IMR-90 (cell line): ENCODE data around the gene SPTSSB. TPM values are rescaled to one million over a fixed set of nuclear protein-coding genes. Genes with fewer than 3 reads are reported as not detected.

Experiments used
- ATAC-seq: fragments of 200-7000 bp; cut with Tn5 transposase; 2 replicates; pipeline ENCODE4 v1.9.1; 2020; ENCODE audit warnings: low read depth, mild to moderate bottlenecking, moderate library complexity
- BruUV-seq: library from RNA; stranded (reverse); fragments of 400-500 nt; replicated peaks from 2 replicates; lab custom pipeline; 2021; lab: Mats Ljungman, UMichigan
- CTCF ChIA-PET: fragments of 300-600 bp; formaldehyde crosslinking; extraction: SDS; loops from one replicate; lab custom pipeline; 2021; ENCODE audit warnings: antibody characterized with exemption; lab: Yijun Ruan, JAX
- POLR2A ChIA-PET: fragments of 300-600 bp; sonication (Branson Sonifier 250); formaldehyde crosslinking; loops from one replicate; lab custom pipeline; 2022; ENCODE audit warnings: antibody characterized with exemption; ENCODE audit not compliant: unreplicated experiment; lab: Charles Lee
- DNase-seq: peaks from one replicate; pipeline ENCODE4 v3.0.0; 2013
- H2AFZ ChIP-seq: replicated peaks from 2 replicates; pipeline ENCODE3; 2013; ENCODE audit warnings: low read length, mild to moderate bottlenecking; ENCODE audit not compliant: poor library complexity
- H2AK5ac ChIP-seq: 2 replicates; pipeline ENCODE4 v1.6.1; 2013; ENCODE audit warnings: low read depth, low read length, inconsistent platforms
- H2AK9ac ChIP-seq: replicated peaks from 2 replicates; pipeline ENCODE3; 2013; ENCODE audit warnings: mild to moderate bottlenecking, low read depth, low read length, moderate library complexity; ENCODE audit not compliant: poor library complexity
- H2BK120ac ChIP-seq: 2 replicates; pipeline ENCODE4 v1.6.1; 2013; ENCODE audit warnings: low read depth, low read length, inconsistent platforms
- H2BK15ac ChIP-seq: 3 replicates; pipeline ENCODE4 v1.6.1; 2013; ENCODE audit warnings: low read depth, low read length, inconsistent platforms
- H2BK20ac ChIP-seq: 2 replicates; pipeline ENCODE4 v1.6.1; 2013; ENCODE audit warnings: low read depth, mild to moderate bottlenecking, inconsistent platforms, low read length, moderate library complexity
- H2BK5ac ChIP-seq: 2 replicates; pipeline ENCODE4 v1.6.1; 2013; ENCODE audit warnings: mild to moderate bottlenecking, low read depth, low read length, inconsistent platforms; ENCODE audit not compliant: poor library complexity, severe bottlenecking
- H3K14ac ChIP-seq: replicated peaks from 2 replicates; pipeline ENCODE4 v1.6.1; 2013; ENCODE audit warnings: low read depth, low read length, inconsistent platforms
- H3K18ac ChIP-seq: 2 replicates; pipeline ENCODE4 v1.6.1; 2013; ENCODE audit warnings: low read depth, low read length, control low read depth
- H3K23ac ChIP-seq: 2 replicates; pipeline ENCODE4 v1.6.1; 2013; ENCODE audit warnings: low read depth, low read length, inconsistent platforms
- H3K27ac ChIP-seq: 2 replicates; pipeline ENCODE4 v1.5.1; 2013; ENCODE audit warnings: mild to moderate bottlenecking, control low read depth, low read length; ENCODE audit not compliant: insufficient read depth
- H3K27me3 ChIP-seq: 2 replicates; pipeline ENCODE4 v1.6.1; 2013; ENCODE audit warnings: low read length; ENCODE audit not compliant: control insufficient read depth, insufficient read depth
- H3K36me3 ChIP-seq: 2 replicates; pipeline ENCODE4 v1.6.1; 2013; ENCODE audit warnings: low read length, mixed read lengths; ENCODE audit not compliant: control insufficient read depth, insufficient read depth
- H3K4ac ChIP-seq: 2 replicates; pipeline ENCODE4 v1.6.1; 2013; ENCODE audit warnings: low read depth, low read length, inconsistent platforms
- H3K4me1 ChIP-seq: 2 replicates; pipeline ENCODE4 v1.6.1; 2013; ENCODE audit warnings: low read length, mixed read lengths; ENCODE audit not compliant: control insufficient read depth, insufficient read depth
- H3K4me2 ChIP-seq: 2 replicates; pipeline ENCODE4 v1.6.1; 2013; ENCODE audit warnings: low read depth, mild to moderate bottlenecking, control low read depth, low read length, moderate library complexity
- H3K4me3 ChIP-seq: 2 replicates; pipeline ENCODE4 v1.5.1; 2013; ENCODE audit warnings: low read depth, mild to moderate bottlenecking, control low read depth, low read length, moderate library complexity; ENCODE audit not compliant: insufficient read depth
- H3K56ac ChIP-seq: 2 replicates; pipeline ENCODE4 v1.6.1; 2013; ENCODE audit warnings: low read length, inconsistent platforms; ENCODE audit not compliant: insufficient read depth; ENCODE audit errors: extremely low read depth
- H3K79me1 ChIP-seq, 2 experiments: 2 replicates each; pipeline ENCODE4 v1.6.1; 2013; ENCODE audit warnings: low read length in 2 of 2, inconsistent platforms in 1 of 2, low read depth in 1 of 2
- H3K9ac ChIP-seq: 2 replicates; pipeline ENCODE4 v1.6.1; 2013; ENCODE audit warnings: low read depth, low read length, control low read depth
- H3K9me1 ChIP-seq: 2 replicates; pipeline ENCODE4 v1.6.1; 2013; ENCODE audit warnings: low read length, inconsistent platforms; ENCODE audit not compliant: insufficient read depth
- H3K9me3 ChIP-seq: 2 replicates; pipeline ENCODE4 v1.6.1; 2013; ENCODE audit warnings: low read length; ENCODE audit not compliant: control insufficient read depth, insufficient read depth
- H4K20me1 ChIP-seq: 2 replicates; pipeline ENCODE4 v1.6.1; 2013; ENCODE audit warnings: low read length, inconsistent platforms; ENCODE audit not compliant: insufficient read depth
- H4K5ac ChIP-seq: 2 replicates; pipeline ENCODE4 v1.6.1; 2013; ENCODE audit warnings: mild to moderate bottlenecking, low read depth, low read length, control low read depth
- H4K8ac ChIP-seq, 2 experiments: 2 replicates each; pipeline ENCODE4 v1.6.1; 2013; ENCODE audit warnings: low read depth in 2 of 2, low read length in 2 of 2, control low read depth in 1 of 2, inconsistent platforms in 1 of 2
- H4K91ac ChIP-seq: 2 replicates; pipeline ENCODE4 v1.6.1; 2013; ENCODE audit warnings: low read depth, low read length, inconsistent platforms; ENCODE audit not compliant: insufficient read depth
- BHLHE40 ChIP-seq: fragments of 150-350 bp; IDR thresholded peaks from 2 replicates; pipeline ENCODE4 v1.6.1; 2016; ENCODE audit warnings: mild to moderate bottlenecking, low read depth, low read length
- CHD1 ChIP-seq: IDR thresholded peaks from 2 replicates; pipeline ENCODE4 v1.6.1; 2012; ENCODE audit warnings: low read depth, low read length, improper control_type of control experiment
- CTCF ChIP-seq: conservative IDR thresholded peaks from 2 replicates; pipeline ENCODE4 v1.5.1; 2012; ENCODE audit warnings: mild to moderate bottlenecking, low read depth, low read length, improper control_type of control experiment
- FOS ChIP-seq: fragments of 150-350 bp; IDR thresholded peaks from 2 replicates; pipeline ENCODE4 v1.6.1; 2016; ENCODE audit warnings: low read depth, low read length
- MAFK ChIP-seq: IDR thresholded peaks from 2 replicates; pipeline ENCODE4 v1.6.1; 2012; ENCODE audit warnings: low read depth, low read length, improper control_type of control experiment
- MAZ ChIP-seq: IDR thresholded peaks from 2 replicates; pipeline ENCODE4 v1.6.1; 2012; ENCODE audit warnings: low read depth, mild to moderate bottlenecking, low read length, improper control_type of control experiment, moderate library complexity, borderline replicate concordance
- MXI1 ChIP-seq: IDR thresholded peaks from 2 replicates; pipeline ENCODE4 v1.6.1; 2012; ENCODE audit warnings: low read depth, mild to moderate bottlenecking, low read length, moderate library complexity, borderline replicate concordance
- NFE2L2 ChIP-seq: fragments of 150-350 bp; IDR thresholded peaks from 2 replicates; pipeline ENCODE4 v1.6.1; 2016; ENCODE audit warnings: low read depth, mild to moderate bottlenecking, low read length
- POLR2A ChIP-seq: IDR thresholded peaks from 2 replicates; pipeline ENCODE4 v1.6.1; 2012; ENCODE audit warnings: mild to moderate bottlenecking, low read depth, low read length
- RAD21 ChIP-seq: IDR thresholded peaks from 2 replicates; pipeline ENCODE4 v1.6.1; 2012; ENCODE audit warnings: low read length, improper control_type of control experiment
- RCOR1 ChIP-seq: IDR thresholded peaks from 2 replicates; pipeline ENCODE4 v1.6.1; 2012; ENCODE audit warnings: mild to moderate bottlenecking, low read length, improper control_type of control experiment; ENCODE audit not compliant: insufficient replicate concordance
- RFX5 ChIP-seq: IDR thresholded peaks from 2 replicates; pipeline ENCODE4 v1.8.0; 2012; ENCODE audit warnings: low read depth, mild to moderate bottlenecking, low read length, moderate library complexity
- SMC3 ChIP-seq: fragments of 150-350 bp; IDR thresholded peaks from 2 replicates; pipeline ENCODE4 v1.6.1; 2016; ENCODE audit warnings: low read depth, mild to moderate bottlenecking, antibody characterized with exemption, low read length, moderate library complexity
- USF2 ChIP-seq: fragments of 150-350 bp; IDR thresholded peaks from 2 replicates; pipeline ENCODE4 v1.6.1; 2017; ENCODE audit warnings: mild to moderate bottlenecking, antibody characterized with exemption, low read length, low read depth
- WGBS, 2 experiments: methylation state at CpG; one replicate each; pipeline versions ENCODE4 v1.1.5 to v1.1.7; 2013; ENCODE audit warnings: missing lambda C conversion rate in 2 of 2; ENCODE audit not compliant: insufficient read length in 1 of 2; ENCODE audit errors: extremely low coverage in 2 of 2; 5-methylcytosine and 5-hydroxymethylcytosine counted together
- dilution Hi-C: fragments of 300-500 bp; cut with HindIII; formaldehyde crosslinking; loops from one replicate; pipeline ENCODE4 v1.14.3; 2018; ENCODE audit warnings: low sequenced_read_pairs; ENCODE audit not compliant: unreplicated experiment
- in situ Hi-C: fragments of 300-500 bp; cut with MboI; formaldehyde crosslinking; loops from 3 replicates; pipeline ENCODE4 v1.14.3; 2019; ENCODE audit warnings: low sequenced_read_pairs, inconsistent platforms, mixed read lengths
- intact Hi-C: fragments of 100-400 bp; cut with micrococcal nuclease; formaldehyde crosslinking; loops from 2 replicates; pipeline ENCODE4 v1.10.0; 2022
- polyA plus RNA-seq, 3 experiments: library from polyadenylated mRNA; depleted of rRNA; stranded (reverse); fragments of >200 nt; gene quantifications; 2 replicates each; pipeline ENCODE4 v1.2.3, GENCODE V29; 2012; ENCODE audit warnings: low replicate concordance in 1 of 3
- total RNA-seq: library from RNA; depleted of rRNA; stranded (reverse); fragments of >200 nt; gene quantifications from 2 replicates; pipeline ENCODE4 v1.2.3, GENCODE V29; 2012

SPTSSB gene
- total and polyA plus RNA-seq, 2 of the 4 experiments (the other 2 are of a cell fraction): not detected

GRCh38 chr3:161406594-161407555 is 35.6 kb upstream of the SPTSSB start:
- Histone ChIP-seq H2BK120ac (no peak overlapping the region), H3K36me3 (no peaks in the 10 kb centered on the region), H3K4ac (no peak overlapping the region), H2AFZ (no peak overlapping the region), H4K8ac (no peak overlapping the region), H3K4me3 (no peak overlapping the region), H3K9me3 (no peaks in the 10 kb centered on the region), H3K4me2 (no peak overlapping the region), H2BK15ac (no peak overlapping the region), H2BK5ac (no peak overlapping the region), H4K20me1 (no peaks in the 10 kb centered on the region), H3K14ac (no peak overlapping the region), H3K27ac (no peak overlapping the region), H2BK20ac (no peak overlapping the region), H4K5ac (no peak overlapping the region), H3K9me1 (no peaks in the 10 kb centered on the region), H3K4me1 (no peaks in the 10 kb centered on the region), H3K56ac (no peak overlapping the region), H3K9ac (no peak overlapping the region), H3K18ac (no peak overlapping the region), H3K79me1 (no peaks in the 10 kb centered on the region), H3K27me3 (no peaks in the 10 kb centered on the region), H3K23ac (no peak overlapping the region), H2AK9ac (no peak overlapping the region), H2AK5ac (no peak overlapping the region), H4K91ac (no peak overlapping the region)
- in situ Hi-C loops: loop anchor here (25.0 kb wide), 2 partner anchors 470 to 695 kb away; no protein-coding TSS in a partner anchor
- ChIA-PET CTCF (interaction anchor here (0.6 to 1.2 kb wide), 2 partner anchors 14 to 55 kb away, joined by 3 to 4 read pairs; no protein-coding TSS in a partner anchor), POLR2A (no interaction called here)
- DNase-seq (no peak), ATAC-seq (no peak)
- WGBS, 2 experiments: no CpG with 5 or more reads among the region's 1 CpG
- intact Hi-C loops: loop anchor here (5.0 kb wide), 1 partner anchor 485 kb away; no protein-coding TSS in a partner anchor
- dilution Hi-C loops: no loop called here
- no TSS peak for BruUV-seq
- TF ChIP-seq CTCF (no peak), SMC3 (no peak), FOS (no peak), MAZ (no peak), RFX5 (no peak), MXI1 (no peak), RAD21 (no peak), BHLHE40 (no peak), NFE2L2 (no peak), USF2 (no peak), POLR2A (no peak), MAFK (no peak), RCOR1 (no peak), CHD1 (no peak)
